NCI-H774 (cell line): Measurements from ENCODE around the gene MOB1A.
"Not testable (repeated sequence)": the region's sequence is repeated elsewhere in the genome, so short reads cannot be mapped to it uniquely, and the experiment has no call there.

Experiments
- DNase-seq: peaks from one replicate; lab custom pipeline; 2025; lab: John Stamatoyannopoulos, UW

The MOB1A gene

DNA sequence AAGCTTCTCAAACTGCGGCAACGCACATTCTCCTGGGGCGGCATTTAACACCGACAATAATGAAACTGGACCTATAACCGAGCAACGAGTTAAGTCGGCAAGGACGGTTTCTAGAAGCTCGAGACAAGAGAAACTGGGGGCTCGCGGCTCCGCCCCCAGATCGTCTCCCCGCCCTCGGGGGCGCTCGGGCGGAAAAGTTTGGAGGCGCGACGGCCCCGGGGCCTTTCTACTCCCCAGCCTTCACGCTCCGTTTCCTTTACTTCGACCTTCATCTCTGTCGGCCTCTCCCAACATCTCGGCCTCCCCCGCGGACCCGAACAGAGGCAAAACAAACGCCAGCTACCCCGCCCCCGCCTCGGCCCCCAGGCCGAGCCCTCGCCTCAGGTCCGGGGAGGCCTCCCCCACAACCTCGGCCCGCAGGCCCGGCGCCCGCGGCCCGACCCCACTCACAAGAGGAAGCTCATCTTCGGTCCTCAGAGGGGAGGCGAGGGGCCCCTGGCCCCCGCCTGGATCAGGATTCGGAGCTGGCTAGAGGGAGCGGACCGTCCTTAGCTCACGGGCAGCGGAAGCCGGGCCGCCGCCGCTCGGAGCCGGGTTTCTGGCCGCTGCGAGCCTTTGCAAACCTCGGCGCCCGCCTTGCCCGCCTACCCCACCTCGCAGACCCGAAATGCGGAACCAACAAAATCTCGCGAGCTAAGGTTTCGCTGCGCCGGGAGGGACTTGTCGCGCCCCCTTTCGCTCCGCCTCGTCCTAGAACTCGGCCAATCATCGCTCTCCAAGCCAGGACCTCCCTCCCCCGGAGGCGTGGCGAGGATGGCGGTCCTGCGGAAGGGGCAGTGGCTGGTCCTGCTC, at the start of gene MOB1A:
MOB1A (minus strand) TSS at position 669 of the 852 bp plus-strand sequence; CDS start at position 464, 205 bp downstream.
- peak; percentile 98 for DNase-seq

DNA sequence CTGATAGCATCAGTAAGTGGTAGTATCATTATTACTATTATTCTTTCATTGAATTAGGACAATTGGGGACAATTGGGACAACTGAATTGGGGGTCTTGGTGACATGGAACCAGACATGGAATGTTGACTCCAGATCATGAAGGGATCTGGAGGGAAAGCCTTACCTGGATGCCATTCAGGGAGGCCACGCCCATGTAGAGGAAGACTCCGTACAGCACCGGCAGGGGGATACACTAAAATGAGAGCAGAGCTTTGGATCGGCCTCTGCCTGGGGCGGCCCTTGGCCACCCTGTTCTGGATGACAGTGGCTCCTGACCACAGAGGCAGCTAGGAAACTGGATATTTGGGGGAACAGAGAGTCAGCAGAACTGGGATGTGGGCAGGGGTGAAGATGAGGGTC, 49.0 kb upstream of the MOB1A start:
- DNase-seq, result no peak

DNA sequence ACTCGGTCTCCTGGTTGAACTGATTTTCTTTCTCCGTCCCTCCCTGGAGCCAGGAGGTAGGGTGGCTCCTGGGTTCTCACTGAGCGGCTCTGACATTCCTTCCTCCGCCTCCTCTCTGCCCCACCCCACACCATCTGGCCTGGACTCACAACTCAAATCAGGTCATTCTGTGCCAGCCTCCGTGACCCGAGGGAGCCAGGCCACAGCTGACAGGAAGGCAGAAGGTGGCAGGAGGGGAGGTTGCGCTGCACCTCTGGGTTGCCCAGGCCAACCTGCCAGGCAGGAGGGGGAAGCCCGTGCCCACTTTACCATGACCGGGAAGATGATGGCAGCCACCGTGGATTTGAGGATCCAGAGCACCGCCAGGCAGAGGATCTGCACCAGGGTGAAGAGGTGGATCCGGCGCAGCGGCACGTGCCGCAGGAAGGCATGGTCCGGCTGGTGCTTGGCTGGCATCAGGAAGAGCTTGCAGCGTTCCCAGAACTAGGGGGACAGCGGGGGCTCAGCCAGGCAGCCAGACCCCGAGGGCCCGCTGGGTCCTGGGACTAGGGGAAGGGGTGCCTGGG, 48.1 kb upstream of the MOB1A start:
- no peak for DNase-seq

DNA sequence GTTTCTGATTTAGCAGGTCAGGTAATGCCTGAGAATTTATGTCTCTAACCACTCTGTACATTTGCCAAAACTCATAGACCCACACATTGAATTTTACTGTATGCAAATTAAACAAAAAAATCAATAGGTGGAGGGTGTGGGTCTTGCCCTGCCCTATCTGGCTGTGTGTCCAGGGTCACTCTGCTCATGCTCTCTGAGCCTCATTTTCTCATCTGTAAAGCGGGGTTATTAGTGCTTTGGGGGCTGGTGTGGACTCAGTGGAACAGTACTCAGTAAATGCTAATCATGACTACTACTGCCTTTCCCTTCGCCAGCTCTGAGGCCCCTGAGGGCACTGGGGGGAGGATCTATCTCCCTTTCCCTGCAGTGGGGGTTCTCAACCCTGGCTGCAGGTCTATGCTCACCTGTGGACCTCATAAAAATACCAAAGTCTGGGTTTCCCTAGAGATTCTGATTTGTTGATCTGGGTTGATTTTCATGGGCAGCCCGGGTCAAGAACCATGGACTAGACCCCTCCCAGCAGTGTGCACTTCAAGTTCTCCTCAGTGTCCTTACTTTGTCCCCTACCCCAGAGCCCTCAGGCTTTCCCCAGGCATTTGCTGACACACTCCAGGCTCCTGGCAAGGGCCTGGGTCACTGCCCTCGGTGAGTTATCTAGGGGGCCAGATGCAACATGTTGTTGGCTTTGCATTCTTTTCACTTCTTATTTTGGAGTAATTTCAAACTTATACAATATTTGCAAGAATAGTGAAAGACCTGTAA, 47.2 kb upstream of the MOB1A start:
- DNase-seq, result no peak

DNA sequence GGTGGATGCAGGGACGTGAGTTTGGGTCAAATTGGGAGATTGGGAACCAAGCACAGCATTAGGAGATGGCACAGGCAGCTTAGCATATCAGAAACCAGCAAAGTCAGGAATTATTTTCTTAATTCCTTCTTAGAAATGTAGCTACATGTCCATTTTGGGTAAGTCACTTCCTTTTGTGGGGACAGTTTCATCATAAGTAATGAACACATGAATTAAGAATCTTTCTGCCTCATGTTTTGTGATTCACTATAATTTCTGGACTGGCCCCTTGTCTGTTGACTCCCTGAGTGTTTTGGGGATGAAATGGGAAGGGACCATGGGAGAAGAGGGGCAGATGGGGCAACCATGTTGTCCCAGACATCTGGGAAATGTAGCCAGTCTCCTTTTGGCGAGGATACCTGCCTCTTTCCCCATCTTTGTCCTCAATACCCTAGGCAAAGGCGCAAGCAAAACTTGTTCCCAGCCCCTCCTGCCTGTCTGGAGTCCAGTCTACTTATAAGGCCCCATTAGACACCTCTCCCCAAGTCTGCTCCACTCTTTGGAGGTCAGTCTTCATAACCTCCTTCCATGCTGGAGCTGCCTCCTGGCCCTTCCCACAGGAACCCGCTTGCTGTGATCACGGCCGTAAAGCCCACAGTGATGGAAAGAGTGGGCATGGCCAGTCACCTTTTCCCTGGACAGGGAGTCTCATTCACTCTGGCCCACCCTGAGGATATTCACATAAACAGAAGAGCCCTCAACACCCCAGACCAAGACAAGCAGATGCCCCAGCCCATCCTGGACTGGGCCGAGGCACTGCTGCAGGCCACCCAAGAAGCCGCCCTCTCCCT, 45.5 kb upstream of the MOB1A start:
- no peak for DNase-seq

DNA sequence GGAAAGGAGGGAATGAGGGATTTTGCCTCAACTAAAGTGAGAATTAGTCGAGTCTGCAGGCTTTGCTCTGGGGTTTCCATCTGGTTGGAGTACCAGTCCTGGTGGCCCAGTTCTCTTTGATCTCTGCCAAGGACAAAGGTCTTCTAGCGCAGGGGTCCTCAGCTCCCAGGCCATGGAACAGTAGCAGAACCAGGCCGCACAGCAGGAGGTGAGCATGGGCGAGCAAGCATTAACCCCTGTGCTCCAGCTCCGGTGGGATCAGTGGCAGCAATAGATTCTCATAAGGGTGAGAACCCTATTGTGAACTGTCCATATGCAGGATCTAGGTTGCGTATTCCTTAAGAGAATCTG, 43.6 kb upstream of the MOB1A start:
- no peak for DNase-seq

DNA sequence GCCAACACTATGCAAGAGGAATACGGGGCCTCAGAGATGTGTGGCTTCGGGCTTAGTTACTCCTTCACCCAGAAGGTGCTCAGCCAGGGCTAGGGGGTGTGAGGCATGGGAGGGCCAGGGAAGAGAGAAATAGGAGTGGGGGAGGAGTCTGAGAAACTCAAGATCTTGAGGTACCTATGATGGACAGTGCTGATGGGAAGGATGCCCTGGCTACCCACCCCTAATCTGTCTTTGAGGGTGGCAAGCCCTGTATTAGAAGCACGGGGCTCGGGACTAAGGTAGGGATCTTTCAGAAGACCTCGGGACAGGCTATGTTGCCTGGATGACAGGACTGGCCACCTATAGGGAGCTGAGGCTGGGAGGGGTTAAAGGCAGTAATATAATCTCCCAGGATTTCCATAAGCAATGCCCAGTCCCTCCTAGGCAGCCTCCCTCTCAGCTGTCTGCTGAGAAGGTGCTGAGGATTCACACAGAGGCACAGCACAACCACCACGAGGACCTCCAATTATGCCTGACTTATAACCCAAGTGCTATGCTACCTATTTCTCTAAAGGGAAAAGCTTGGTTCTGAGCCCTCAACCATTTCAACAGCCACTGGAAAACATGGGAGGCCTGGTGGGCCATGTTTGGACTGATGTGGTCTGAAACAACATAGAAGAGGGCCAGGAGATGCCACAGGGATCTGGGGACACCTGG, 43.1 kb upstream of the MOB1A start:
- DNase-seq, result no peak

DNA sequence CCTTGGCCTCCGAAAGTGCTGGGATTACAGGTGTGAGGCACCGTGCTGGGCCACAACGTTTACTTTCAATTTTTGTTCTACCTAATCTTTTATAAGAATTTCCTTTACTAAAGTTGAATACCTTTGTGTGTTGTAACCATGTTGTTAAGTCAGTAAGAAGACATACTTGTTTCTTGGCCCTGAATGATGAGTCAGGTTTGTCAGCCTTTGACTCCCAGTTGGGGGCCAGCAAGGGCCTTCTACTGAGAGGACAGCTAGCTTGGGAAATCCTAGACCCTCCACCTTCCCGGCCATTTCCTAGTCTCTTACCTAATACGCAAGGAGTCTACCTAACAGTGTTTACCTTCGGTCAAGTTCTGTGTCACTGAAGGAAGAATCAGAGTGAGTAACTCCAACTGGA, 42.4 kb upstream of the MOB1A start:
- no peak for DNase-seq

DNA sequence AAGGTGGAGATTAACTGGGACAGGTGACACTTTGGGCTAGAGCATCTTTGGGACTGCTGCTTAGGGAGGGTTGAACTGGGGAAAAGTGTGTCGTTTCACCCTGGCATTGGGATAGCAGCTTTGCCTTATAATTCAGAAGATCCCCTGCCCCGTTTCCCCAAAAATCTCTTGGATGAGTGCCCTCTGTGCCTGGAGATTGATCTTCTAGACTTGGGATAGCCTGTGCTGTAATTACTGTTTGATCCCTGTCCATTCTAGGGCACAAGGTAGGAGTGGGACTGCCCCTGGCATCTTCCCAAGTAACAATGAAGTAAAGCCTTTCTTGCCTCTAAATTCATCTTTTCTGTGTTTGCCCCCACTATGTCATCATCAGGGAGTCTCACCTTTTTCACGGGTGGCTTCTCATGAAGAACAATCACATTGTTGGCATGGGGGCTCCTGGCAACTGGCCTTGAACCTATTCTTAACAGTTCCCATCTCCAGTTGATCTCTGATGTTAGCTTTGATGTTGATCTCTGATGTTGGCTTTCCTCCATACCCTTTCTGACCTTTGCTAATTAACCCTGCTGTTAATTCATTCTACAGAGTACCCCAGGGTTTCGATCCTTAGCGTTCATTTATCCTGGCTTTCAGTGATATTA, 41.3 kb upstream of the MOB1A start:
- no peak for DNase-seq

DNA sequence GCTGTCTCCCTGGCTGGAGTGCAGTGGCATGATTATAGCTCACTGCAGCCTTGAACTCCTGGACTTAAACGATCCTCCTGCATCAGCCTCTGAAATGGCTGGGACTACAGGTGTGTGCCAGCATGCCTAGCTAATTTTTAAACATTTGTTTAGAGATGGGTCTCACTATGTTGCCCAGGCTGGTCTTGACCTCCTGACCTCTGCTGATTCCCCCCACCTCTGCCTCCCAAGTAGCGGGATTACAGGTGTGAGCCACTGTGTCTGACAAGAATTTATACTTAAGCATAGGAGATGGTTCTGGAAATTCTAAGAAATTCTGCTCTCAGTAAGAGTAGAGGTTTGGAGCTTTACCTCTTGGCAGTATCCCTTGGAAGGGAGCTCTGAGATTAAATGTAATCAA, 38.0 kb upstream of the MOB1A start:
- DNase-seq, result no peak

DNA sequence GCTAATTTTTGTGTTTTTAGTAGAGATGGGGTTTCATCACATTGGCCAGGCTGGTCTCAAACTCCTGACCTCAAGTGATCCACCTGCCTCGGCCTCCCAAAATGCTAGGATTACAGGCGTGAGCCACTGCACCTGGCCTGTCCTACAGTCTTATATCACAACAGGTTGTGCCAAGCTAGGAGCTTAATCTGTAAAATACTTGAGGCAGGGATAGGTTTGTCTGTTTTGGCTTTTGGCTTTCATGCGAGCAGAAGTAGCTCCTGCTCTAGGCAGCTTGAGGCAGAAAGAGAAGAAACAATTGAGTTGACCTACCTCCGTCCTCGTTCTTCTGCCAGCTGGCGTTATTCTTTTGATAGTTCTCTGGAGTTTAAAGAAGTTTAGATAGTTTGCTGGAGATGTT, 37.1 kb upstream of the MOB1A start:
- not testable (repeated sequence) for DNase-seq

DNA sequence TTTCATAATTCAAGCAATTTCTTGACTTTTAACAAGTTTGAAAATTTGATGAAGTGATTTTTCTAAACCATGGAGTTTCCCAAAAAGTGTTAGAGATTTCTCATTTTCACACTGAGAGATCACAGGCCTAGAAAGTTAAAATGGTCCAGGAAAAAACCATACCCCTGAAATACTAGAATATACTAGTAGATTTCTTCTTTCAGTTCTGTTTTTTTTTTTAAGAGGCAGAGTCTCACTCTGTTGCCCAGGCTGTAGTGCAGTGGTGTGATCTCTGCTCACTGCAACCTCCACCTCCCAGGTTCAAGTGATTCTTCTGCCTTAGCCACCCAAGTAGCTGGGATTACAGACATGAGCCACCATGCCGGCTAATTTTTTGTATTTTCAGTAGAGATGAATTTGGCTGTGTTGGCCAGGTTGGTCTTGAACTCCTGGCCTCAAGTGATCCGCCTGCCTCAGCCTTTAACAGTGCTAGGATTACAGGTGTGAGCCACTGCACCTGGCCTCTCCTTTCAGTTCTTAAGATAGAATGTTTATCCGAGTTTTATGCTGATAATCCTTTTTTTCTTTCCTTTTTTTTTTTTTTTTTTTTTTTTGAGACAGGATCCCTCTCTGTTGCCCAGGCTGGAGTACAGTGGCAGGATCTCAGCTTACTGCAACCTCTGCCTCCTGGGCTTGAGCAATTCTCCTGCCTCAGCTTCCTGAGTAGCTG, 34.2 kb upstream of the MOB1A start:
- DNase-seq, result no peak

DNA sequence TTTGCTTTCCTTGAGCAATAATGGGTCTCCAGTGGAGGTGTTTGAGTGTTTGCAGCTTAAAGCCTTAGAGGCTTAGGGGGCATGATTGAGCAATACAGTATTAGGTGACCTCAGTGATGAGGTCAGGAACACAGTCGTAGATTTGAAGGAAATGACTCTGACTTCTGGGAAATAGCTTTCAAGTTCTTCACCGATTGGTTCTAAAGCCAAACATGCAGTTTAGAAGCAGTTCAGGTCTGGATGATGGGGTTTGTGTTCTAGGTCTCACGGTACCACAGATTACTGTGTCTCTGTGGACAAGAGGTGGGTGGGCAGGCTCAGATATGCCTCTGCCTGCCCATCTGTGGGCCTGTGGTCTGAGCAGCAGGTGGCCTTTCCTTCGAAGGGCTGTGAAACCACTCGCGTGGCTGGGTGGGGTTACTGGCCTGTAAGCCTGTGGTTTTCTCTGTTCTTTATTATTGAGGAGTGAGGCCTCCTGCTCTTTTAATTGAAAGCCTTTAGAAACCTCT, 27.6 kb upstream of the MOB1A start:
- DNase-seq, result no peak

DNA sequence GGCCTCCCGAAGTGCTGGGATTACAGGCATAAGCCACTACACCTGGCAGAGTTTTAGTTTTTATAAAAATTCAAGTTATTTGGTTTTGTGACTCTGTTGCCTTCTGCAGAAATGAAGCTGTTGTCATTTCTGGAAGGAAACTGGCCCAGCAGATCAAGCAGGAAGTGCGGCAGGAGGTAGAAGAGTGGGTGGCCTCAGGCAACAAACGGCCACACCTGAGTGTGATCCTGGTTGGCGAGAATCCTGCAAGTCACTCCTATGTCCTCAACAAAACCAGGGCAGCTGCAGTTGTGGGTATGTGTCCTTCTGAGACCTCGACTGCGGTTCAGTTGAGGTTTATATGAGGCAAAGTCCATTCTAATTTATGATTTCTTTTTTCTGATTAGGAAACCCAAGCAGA, 26.9 kb upstream of the MOB1A start:
- DNase-seq, result no peak

DNA sequence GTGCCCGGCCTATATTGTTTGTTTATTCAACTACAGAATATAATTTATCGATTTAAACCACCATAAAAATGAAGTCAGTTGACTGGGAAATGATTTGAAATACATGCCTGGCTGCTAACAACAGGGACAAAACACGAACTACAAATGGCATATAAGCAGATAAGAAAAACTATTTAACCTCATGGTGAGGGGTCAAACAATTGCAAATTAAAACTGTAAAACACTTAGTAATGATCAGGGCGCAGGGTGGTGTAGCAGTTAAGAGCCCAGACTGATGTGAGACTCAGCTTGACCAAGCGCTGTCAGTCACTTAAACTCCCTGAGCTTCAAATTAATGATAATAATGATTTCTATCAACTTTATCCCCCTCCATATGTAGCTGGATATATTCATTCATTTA, 26.4 kb upstream of the MOB1A start:
- DNase-seq, result no peak

DNA sequence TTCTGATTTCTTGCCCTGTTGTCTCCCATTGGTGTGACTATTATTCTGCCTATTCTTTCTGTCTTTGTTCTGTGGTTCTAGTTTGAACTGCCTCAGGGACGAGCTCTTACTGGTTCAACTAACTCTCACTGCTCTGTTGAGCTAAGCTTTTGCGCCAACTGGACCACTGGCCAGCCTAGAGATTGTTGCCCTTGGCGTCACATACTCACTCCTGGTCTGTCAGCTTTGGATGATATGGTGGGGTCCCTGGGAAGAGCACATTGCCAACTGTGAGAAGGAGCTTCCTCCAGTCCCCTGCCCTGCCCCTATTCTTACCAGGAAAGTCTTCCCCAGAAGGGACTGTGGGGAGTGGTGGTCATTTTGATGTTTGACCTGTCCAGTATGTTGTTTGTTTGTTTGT, 25.8 kb upstream of the MOB1A start:
- no peak for DNase-seq

DNA sequence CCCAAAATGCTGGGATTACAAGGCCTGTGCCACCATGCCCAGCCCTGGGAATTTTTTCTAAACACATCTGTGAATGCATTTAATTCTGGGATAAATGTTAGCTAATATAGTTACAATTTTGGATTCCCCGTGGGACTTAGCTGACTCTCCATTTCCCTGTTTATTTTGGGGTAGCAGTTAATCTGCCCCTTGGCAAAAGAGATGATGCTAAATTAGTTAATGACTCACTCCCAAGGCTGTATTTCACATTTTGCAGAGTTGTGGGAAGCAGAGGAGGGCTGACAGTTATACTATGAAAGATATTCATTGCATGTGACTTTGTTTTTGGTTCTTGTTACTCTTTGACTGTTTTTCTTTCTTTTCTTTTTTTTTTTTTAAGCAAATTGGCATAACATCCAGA, 22.9 kb upstream of the MOB1A start:
- no peak for DNase-seq

DNA sequence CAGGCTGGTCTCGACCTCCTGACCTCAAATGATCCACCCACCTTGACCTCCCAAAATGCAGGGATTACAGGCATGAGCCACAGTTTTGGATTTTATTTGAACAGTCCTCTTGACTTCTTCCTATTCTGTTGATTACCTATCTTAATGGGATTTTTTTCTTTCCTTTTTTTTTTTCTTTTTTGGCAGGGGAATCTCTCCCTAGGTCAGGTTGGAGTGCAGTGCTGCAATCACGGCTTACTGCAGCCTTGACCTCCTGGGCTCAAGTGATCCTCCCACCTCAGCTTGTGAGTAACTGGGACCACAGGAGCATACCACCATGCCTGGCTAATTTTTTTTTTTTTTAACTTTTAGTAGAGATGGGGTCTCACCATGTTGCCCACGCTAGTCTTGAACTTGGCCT, 22.5 kb upstream of the MOB1A start:
- DNase-seq, result no peak

DNA sequence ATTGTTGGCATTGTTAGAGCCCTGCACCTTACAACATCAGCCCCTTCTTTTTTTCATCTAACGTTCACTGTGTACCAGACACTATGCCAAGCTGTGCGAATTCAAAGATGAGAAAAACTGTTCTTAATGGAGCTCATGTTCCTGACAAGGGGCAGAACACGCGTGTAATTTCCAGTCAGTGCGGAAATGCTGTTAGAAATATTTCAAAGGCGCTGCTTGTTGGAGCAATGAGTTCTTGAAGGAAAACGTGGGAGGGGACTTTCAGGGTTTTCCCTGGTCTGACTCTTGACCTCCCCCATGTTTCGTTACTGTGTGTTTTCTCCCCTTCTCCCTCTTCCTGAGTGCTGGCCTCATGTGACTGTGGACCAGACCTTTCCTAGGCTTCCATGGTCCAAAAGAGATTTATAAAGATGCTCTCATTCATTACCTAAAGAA, 21.2 kb upstream of the MOB1A start:
- no peak for DNase-seq

DNA sequence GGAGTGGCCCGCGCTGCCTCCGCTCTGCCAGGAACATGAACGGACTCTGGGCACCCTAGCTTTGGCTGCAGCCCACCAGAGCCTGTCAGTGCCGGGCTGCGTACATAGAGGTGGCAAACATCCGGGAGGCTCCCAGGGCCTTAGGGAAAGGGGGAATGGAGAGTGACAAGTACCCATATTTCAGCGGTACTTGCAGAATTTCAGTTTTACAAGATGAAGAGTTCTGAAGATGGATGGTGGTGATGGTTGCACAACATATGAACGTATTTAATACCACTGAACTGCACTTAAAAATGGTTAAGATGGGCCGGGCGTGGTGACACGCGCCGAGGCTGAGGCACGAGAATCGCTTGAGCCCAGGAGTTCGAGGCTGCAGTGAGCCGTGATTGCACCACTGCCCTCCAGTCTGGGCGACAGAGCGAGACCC, 20.6 kb upstream of the MOB1A start:
- no peak for DNase-seq
